Articular chondrocyte of knee joint (primary cell): ENCODE measurements around the gene CREG1. TPM values are rescaled to one million over a fixed set of nuclear protein-coding genes. Genes with fewer than 3 reads are reported as not detected.

Experiments
- total RNA-seq: library from RNA; depleted of rRNA; stranded (reverse); fragments of >200 nt; gene quantifications from 2 replicates; pipeline ENCODE4 v1.2.3, GENCODE V29; 2012

The CREG1 gene
- 121 and 128 TPM in 2 replicates for total RNA-seq

GRCh38 chr1:167553136-167554027 lies at the start of gene CREG1:
Gene CREG1, minus strand, starts transcription at chr1:167553762.

GRCh38 chr1:167518331-167518700 lies 35.2 kb downstream of the CREG1 start, which contains the start of gene CD247:
Gene CD247, minus strand, starts transcription at chr1:167518529. Its CDS starts 64 bp downstream, at chr1:167518465.

Other genes with a start within 250 kb of the CREG1 start
- gene CD247, start 35.2 kb downstream of the CREG1 start, total RNA-seq, result not detected in 2 replicates
- gene RCSD1, start 76.5 kb upstream of the CREG1 start, total RNA-seq, result 0.11 and 0.26 TPM in 2 replicates
- gene MPZL1, start 168.2 kb upstream of the CREG1 start, total RNA-seq, result 103 and 137 TPM in 2 replicates